GDM1 (cell line): Measurements from ENCODE around the gene F11.
"Not testable (repeated sequence)": the region's sequence is repeated elsewhere in the genome, so short reads cannot be mapped to it uniquely, and the experiment has no call there.

Source experiments
- DNase-seq: peaks from one replicate; lab custom pipeline; 2025; lab: John Stamatoyannopoulos, UW

The F11 gene

DNA sequence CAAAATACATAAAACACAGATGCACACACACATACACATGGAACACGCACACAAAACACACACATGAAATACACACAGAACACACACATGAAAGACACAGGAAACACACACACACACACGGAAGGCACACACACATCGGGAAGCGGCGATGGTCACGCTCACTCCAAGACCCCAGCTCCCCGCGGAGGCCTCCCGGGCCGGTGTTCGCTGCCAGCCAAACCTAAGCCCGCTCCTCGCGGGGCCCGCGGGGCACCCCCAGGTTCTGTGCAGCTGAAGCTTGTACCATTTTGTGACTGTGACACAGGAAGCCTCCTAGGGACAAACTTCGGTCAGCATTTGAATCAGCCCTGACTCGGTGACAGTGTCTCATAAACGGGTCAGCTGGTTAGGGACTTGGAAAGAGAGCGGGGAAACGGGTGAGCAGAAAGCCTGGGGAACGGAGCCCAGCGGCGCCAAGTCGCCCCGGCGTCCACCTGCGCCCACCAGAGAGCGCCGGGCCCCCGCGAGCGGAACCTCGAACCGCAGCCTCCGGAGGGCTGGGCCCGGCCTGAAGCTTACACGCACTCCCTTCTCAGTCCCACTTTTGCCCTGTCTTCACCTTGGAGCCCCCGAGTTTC lies 32.1 kb downstream of the F11 start:
- no peak for DNase-seq

DNA sequence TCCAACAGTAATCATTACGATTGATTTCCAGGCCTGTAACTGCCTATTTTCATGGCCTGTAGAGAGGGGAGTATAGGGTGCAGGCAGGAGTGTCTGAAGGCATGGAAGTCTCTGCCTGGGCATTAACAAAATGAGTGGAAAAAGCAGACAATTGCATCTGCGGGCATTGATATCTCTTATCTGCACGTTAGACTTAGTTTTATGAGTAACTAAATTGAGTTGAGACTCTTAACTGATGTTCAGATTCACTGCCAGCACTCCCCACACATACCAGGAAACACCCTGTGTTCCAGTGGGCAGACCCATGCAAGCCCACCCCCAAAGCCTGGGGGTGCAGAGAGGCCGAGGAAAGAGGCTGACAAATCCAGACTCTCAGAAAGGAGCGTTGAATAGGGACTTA lies 33.3 kb downstream of the F11 start:
- DNase-seq = no peak

DNA sequence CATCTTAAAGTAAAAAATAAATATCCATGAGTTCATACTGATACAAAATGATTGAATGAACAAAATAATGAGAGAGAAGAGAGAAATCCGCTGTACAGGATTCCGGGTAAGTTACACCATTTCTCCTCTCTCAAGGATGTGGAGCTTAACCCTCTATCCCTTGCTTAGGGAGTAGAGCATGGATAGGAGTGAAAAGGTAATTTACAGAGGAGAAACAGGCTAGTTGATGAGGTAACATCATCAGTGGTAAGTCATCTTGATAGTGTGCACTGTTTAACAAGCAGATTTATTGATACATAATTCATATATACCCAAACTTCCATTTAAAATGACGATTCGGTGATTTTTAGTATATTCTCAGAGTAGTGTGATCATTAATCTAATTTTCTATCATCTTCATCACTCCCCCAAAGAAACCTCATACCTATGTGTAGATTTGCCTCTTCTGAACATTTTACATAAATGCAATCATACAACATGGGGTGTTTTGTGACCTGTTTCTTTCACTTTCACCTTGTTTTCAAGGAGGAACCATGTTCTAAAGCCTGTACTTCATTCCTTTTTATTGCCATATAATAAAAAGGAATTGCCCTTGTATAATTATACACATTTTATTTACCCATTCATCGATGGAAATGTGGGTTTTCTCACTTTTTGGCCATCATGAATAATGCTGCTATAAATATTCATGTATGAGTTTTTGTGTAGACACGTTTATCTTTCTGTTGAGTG lies 34.8 kb downstream of the F11 start:
- DNase-seq = no peak

DNA sequence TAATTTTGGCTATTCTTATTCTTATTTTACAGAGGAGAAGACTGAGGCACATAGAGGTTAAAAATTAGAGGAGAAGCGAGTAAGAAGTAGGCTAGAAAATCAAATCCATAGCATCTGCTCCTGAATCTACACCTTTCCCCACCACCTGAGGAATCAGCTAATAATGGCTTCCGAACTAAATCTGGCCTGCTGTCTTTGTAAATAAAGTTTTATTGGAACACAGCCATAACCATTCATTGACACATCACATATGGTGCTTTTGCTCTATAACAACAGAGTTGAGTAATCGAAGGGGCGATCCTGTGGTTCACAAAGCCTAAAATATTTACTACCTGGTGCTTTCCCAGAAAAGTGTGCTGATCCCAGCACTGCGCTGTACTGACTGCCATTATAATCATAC lies 38.2 kb downstream of the F11 start:
- DNase-seq = no peak

DNA sequence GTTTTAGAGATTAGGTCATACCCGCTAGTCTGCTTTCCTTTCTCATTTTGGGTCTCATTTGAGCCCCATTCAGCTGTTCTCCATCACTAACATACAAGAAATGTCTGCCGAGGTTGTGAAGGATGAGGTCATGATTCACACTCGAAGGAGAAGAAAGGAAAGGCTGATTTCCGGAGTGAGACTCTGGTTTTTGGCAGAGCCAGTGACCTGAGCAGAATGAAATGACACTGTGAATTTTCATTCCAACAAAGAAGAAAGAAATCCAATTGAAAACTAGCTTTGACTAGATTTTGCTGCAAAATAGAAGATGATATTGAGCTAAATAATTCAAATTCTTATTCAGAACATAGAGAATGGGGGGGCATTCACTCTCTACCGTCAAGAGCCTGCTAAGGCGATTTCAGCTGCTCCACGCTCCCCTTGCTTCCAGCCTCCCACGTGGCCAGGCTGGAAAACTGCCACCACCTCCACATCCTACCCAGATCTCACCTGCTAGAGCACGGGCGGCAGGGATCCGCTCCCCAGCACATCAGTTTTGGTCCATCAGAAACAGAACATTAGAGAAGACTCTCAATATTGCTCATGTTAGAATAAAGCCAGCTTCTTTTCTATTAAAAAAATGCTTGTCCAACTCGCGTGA lies 39.0 kb downstream of the F11 start:
- DNase-seq = no peak

DNA sequence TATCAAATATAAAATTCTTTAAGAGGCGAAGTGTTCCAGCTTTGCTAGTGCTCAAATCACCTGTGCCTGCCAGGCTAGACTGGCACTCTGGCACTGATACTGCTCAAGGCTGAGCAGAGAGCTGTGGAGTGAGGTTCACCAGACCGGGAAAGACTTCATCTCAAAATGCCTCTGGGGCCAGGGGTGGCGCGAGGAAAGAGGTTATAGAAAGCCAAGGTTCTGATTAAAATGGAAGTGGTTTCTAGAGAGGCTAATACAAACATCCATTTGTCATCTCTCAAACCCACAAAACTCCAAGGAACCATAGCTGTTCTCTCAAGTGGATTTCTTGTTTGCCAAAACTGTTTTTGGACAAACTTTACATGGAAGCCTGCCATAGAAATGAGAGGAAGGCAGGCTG lies 41.5 kb downstream of the F11 start:
- no peak for DNase-seq

DNA sequence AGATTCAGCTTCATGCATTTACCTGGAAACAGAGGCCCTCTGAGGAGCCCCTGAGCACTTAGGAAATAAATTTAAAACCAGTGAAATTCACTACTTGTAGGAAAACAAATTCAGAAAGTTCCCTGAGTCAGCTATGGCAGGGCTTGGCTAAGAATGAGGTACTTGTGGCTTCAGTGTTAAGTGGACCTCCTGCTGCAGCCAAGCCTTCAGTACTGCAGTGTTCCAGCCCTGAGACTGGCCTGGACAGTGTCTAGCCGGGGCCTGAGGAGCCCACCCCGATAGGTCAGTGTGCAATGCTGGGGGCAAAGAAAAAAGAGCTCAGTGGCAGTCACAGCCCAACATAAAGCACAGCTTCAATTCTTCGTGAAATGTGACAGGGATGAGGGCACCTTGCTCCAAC lies 41.9 kb downstream of the F11 start:
- DNase-seq = no peak

DNA sequence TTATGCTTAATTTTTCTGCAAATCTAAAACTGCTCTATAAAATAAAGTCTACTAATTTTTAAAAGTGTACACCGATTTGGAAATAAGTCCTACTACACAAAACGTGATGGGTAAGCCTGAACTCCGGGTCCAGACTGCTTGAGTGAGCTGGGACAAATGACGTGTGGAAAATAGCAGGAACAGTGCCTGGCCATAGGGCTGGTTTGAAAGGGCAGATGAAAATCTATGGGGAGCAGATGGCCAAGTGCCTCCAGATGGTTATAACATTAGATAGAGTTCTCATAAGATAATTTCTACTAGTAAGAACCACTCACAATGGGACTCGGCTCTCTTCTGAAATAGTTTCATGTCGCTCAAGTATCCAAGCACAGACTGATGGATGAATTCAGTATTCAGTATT lies 52.5 kb downstream of the F11 start:
- DNase-seq = no peak

DNA sequence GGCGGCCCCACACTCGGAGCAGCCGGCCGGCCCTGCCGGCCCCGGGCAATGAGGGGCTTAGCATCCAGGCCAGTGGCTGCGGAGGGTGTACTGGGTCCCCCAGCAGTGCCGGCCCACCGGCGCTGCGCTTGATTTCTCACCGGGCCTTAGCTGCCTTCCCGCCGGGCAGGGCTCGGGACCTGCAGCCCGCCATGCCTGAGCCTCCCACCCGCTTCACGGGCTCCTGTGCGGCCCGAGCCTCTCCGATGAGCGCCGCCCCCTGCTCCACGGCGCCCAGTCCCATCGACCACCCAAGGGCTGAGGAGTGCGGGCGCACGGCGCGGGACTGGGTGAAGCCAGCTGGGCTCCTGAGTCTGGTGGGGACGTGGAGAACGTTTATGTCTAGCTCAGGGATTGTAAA lies 58.7 kb downstream of the F11 start:
- not testable (repeated sequence) for DNase-seq

DNA sequence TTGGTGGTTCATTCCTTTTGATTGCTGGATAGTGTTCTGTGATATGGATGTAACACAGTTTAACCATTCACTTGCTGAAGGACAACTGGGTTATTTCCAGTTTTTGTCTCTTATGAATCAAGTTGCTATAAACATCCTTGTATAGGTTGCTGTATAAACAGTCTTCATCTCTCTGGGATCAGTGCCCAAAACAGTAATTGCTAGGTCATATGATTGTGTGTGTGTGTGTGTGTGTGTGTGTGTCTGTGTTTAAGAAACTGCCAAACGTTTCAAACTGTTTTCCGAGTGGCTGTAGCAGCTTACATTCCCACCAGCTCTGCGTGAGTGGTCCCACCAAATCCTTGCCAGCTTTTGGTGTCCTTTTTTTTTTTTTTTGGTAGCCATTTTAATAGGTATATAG lies 60.4 kb downstream of the F11 start:
- DNase-seq = no peak

DNA sequence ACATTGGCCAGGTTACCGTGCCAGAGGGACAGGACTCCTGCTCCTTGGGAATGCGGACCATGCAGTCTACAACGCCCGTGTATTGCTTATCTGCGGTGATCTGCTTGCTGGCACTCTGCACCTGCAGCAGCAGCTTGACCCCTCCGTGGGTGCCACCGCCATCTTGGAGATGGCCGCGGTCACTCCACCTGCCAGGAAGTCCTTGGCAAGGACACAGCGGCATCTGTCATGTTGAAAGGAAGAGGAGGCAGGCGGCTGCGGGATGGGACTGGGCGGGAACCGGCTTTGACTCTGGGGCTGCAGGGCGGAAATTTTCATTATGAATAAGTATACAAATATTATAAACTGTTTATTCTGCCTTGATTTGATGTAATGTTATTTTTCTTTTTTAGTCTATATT lies 63.4 kb downstream of the F11 start:
- no peak for DNase-seq

DNA sequence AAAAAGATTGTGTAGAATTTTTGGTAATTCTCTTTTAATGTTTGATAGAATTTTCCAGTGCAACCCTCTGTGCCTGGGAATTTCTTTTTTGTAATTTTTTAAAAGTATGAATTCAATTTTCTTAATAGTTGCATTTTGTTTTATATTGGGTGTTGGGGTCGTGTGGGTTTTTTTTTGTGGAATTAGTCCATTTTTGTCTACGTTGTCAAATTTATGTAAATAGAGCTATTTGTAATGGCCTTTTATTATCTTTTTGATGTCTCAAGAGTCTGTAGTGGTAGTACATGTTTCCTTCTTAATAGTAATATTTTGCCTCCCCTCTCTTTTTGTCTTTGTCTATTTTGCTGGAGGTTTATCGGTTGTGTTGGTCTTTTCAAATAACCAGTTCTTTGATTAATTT lies 64.4 kb downstream of the F11 start:
- no peak for DNase-seq

DNA sequence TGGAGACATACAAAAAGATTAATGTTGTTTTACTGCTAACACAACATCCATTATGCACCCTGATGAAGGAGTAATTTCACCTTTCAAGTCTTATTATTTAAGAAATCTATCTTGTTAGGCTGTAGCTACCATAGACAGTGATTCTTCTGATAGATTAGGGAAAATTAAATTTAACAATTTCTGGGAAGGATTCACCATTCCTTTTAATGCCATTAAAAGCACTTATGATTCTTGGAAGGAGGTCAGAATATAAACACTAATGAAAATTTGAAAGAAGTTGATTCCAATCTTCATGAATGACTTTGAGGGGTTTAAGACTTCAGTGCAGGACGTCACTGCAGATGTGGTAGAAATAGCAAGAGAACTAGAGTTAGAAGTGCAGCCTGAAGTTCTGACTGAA lies 69.8 kb downstream of the F11 start:
- DNase-seq = no peak
